Tibial nerve (tissue), 4 donors: ENCODE measurements around the gene PGAM4. TPM values are rescaled to one million over a fixed set of nuclear protein-coding genes. Genes with fewer than 3 reads are reported as not detected.

ENCODE experiments used
- DNase-seq, 2 donors: peaks; one replicate each; pipeline ENCODE4 v3.0.0-alpha.2; 2019; ENCODE audit warnings: low spot score in 2 of 2
- H3K27ac ChIP-seq, 4 donors: fragments of 200-600 bp; sonication (generic) in 3 of 4; one replicate each; pipeline ENCODE4 v1.5.1; 2017 to 2019; ENCODE audit warnings: mild to moderate bottlenecking in 1 of 4
- H3K27me3 ChIP-seq, 2 donors: fragments of 200-600 bp; sonication (generic) in 1 of 2; one replicate each; pipeline versions ENCODE4 v1.5.1 to v1.6.0; 2017 to 2019
- H3K36me3 ChIP-seq, 3 donors: fragments of 200-600 bp; sonication (generic); one replicate each; pipeline ENCODE4 v1.5.1; 2018 to 2019
- H3K4me1 ChIP-seq, 4 donors: fragments of 200-600 bp; sonication (generic) in 3 of 4; one replicate each; pipeline ENCODE4 v1.5.1; 2017 to 2019
- H3K4me3 ChIP-seq, 4 donors: fragments of 200-600 bp; sonication (generic) in 3 of 4; one replicate each; pipeline ENCODE4 v1.5.1; 2017 to 2019; ENCODE audit warnings: mild to moderate bottlenecking in 1 of 4, moderate library complexity in 1 of 4
- H3K9me3 ChIP-seq, 4 donors: fragments of 200-600 bp; sonication (generic) in 3 of 4; one replicate each; pipeline ENCODE4 v1.5.1; 2017 to 2019
- EP300 ChIP-seq, 2 donors: sonication (generic); formaldehyde crosslinking; IDR thresholded peaks; one replicate each; pipeline ENCODE4 v1.6.1; 2017; ENCODE audit warnings: antibody characterized with exemption in 2 of 2, mild to moderate bottlenecking in 1 of 2
- POLR2A ChIP-seq, 2 donors: fragments of 450-650 bp; IDR thresholded peaks; one replicate each; pipeline ENCODE4 v1.6.1; 2017; ENCODE audit warnings: antibody characterized with exemption in 2 of 2, mild to moderate bottlenecking in 2 of 2, moderate library complexity in 2 of 2
- WGBS, 2 donors: methylation state at CpG; one replicate each; pipeline ENCODE4 v1.1.5; 2018; 5-methylcytosine and 5-hydroxymethylcytosine counted together
- total RNA-seq, 4 donors: library from RNA; depleted of rRNA; stranded (reverse); fragments of >200 nt; gene quantifications; one replicate each; pipeline ENCODE4 v1.1.0, GENCODE V29; 2016
- TF ChIP-seq, protein P1 (sequence below), 5 experiments: fragments of 200-600 bp in 3 of 5; fragments of 450-650 bp in 2 of 5; sonication (generic) in 3 of 5; IDR thresholded peaks; one replicate each; pipeline ENCODE4 v1.5.1; 2016 to 2019; ENCODE audit warnings: antibody characterized with exemption in 5 of 5, mild to moderate bottlenecking in 3 of 5, moderate library complexity in 2 of 5

The PGAM4 gene
- total RNA-seq, 4 donors from 2014 or later, result not detected

DNA sequence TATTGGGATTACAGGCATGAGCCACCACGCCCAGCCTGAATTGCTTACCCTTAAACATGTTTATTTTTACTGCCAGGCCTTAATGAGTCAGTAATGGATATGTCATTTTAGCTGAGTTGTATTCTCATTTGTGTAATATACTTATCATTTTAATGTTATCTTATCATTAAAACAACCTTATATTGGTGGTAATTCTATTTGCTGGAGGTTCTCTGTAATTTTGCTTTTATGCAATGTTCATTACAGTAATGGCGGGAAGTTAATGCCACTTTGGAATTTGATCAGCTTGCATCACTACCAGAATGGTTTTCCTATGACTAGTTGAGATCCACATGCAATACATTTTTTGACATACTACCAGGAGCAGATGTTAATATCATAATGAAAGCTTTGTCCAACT, 6.3 kb upstream of the PGAM4 start:
- H3K27me3 ChIP-seq, result peaks cover 0 to 7% of the 10 kb centered on the region in 2 donors
- no peaks in the 10 kb centered on the region for H3K9me3 ChIP-seq
- no peak overlapping the region for H3K4me3 ChIP-seq
- no peak for TF ChIP-seq POLR2A (IDR thresholded peaks at IDR 0.05)
- no peak for TF ChIP-seq EP300 (IDR thresholded peaks at IDR 0.05)
- TF ChIP-seq, protein P1, sequence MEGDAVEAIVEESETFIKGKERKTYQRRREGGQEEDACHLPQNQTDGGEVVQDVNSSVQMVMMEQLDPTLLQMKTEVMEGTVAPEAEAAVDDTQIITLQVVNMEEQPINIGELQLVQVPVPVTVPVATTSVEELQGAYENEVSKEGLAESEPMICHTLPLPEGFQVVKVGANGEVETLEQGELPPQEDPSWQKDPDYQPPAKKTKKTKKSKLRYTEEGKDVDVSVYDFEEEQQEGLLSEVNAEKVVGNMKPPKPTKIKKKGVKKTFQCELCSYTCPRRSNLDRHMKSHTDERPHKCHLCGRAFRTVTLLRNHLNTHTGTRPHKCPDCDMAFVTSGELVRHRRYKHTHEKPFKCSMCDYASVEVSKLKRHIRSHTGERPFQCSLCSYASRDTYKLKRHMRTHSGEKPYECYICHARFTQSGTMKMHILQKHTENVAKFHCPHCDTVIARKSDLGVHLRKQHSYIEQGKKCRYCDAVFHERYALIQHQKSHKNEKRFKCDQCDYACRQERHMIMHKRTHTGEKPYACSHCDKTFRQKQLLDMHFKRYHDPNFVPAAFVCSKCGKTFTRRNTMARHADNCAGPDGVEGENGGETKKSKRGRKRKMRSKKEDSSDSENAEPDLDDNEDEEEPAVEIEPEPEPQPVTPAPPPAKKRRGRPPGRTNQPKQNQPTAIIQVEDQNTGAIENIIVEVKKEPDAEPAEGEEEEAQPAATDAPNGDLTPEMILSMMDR (IDR thresholded peaks at IDR 0.05), result no peak
- H3K36me3 ChIP-seq, result peaks cover 0 to 4% (median 0%) of the 10 kb centered on the region in 3 donors
- 79 to 95% methylated on average over 2 of the region's 2 CpGs for whole genome bisulfite sequencing, 2 donors
- H3K27ac ChIP-seq, result no peak overlapping the region
- no peak for DNase-seq
- no peaks in the 10 kb centered on the region for H3K4me1 ChIP-seq

DNA sequence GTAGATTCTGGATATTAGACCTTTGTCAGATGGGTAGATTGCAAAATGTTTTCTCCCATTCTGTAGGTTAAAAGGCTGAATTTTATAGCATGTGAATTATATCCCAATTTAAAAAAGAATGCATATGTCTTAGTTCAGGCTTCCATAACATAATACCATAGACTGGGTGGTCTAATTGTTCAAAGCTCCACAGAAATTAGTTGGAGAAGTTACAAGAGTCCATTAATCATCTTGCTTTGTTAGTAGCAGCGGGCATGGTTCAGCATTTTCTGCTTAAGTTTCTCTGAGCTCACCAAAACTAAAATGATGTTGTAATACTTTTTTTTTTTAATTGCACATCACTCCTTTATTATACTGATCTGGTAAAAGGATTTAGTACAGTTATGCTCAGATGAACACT, 1.8 kb downstream of the PGAM4 start:
- H3K4me3 ChIP-seq, result no peak overlapping the region
- 57 to 73% methylated on average over 1 of the region's 1 CpG for WGBS, 2 donors
- TF ChIP-seq, protein P1 (IDR thresholded peaks at IDR 0.05), result no peak
- no peak for TF ChIP-seq EP300 (IDR thresholded peaks at IDR 0.05)
- peaks cover 0 to 8% (median 0%) of the 10 kb centered on the region in 3 donors for H3K36me3 ChIP-seq
- H3K27me3 ChIP-seq, result no peaks in the 10 kb centered on the region
- H3K9me3 ChIP-seq, result no peaks in the 10 kb centered on the region
- no peak overlapping the region for H3K27ac ChIP-seq
- DNase-seq, result no peak
- H3K4me1 ChIP-seq, result no peaks in the 10 kb centered on the region

DNA sequence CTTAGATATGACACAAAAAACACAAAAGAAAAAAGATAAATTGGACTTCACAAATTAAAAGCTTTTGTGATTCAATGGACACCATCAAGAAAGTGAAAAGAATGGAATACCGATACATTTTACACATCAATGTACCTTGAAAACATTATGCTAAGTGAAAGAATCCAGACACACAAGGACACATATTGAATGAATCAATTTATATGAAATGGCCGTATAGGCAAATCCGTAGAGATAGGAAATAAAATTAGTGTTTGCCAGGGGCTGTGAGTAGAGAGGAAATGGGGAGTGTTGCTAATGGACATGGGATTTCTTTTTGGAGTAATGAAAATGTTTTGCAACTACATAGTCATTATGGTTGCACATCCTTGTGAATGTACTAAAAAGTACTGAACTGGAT, 3.1 kb downstream of the PGAM4 start:
- H3K4me1 ChIP-seq, result no peaks in the 10 kb centered on the region
- TF ChIP-seq, protein P1 (IDR thresholded peaks at IDR 0.05), result no peak
- TF ChIP-seq EP300 (IDR thresholded peaks at IDR 0.05) (no peak), POLR2A (IDR thresholded peaks at IDR 0.05) (no peak)
- no peak overlapping the region for H3K4me3 ChIP-seq
- no peak overlapping the region for H3K27ac ChIP-seq
- peaks cover 0 to 8% (median 0%) of the 10 kb centered on the region in 3 donors for H3K36me3 ChIP-seq
- no peaks in the 10 kb centered on the region for H3K9me3 ChIP-seq
- WGBS, 2 donors, result 80 to 85% methylated on average over 3 of the region's 3 CpGs
- H3K27me3 ChIP-seq, result no peaks in the 10 kb centered on the region
- DNase-seq, result no peak

DNA sequence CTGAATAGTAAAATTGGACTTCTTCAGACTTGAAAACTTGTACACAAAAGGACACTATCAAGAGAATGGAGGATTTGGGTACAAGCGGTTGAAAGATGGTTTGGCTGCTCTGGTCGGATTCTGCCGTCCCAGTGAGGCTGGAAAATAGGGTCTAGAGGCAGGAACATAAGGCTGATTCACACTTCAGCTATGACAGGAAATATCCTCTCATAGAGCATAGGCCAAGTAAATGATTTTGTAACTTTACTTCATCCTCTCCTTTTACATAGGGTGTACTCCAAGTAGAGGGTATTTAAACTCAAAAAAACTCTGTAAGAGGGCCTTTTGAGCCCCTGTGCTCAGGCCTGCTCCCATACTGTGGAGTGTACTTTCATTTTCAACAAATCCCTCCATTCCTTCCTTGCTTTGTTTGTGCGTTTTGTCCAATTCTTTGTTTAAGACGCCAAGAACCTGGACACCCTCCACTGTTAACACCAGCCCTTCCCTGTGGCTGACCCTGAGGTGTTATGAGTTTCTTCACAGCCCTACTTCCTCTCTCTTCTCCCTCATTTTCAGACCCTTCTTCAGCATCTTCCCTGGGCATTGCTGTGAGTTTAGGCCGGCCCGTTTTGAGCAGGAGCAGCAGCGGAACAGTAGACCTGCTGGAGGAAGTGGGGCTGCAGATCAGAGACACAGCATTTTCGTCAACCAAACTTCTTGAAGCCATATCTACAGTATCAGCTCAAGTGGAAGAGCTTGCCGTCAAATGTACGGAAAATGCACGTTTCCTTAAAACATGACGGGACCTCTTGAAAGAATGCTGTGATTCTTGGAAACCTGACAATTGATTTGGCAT, 7.2 kb downstream of the PGAM4 start:
- Histone ChIP-seq H3K9me3 (no peaks in the 10 kb centered on the region), H3K4me3 (no peak overlapping the region), H3K4me1 (no peaks in the 10 kb centered on the region), H3K36me3 (no peaks in the 10 kb centered on the region), H3K27me3 (no peaks in the 10 kb centered on the region), H3K27ac (no peak overlapping the region)
- DNase-seq, result no peak
- TF ChIP-seq, protein P1 (IDR thresholded peaks at IDR 0.05), result no peak
- no peak for TF ChIP-seq EP300 (IDR thresholded peaks at IDR 0.05)
- no peak for TF ChIP-seq POLR2A (IDR thresholded peaks at IDR 0.05)
- 80 to 82% methylated on average over 13 of the region's 13 CpGs for WGBS, 2 donors

DNA sequence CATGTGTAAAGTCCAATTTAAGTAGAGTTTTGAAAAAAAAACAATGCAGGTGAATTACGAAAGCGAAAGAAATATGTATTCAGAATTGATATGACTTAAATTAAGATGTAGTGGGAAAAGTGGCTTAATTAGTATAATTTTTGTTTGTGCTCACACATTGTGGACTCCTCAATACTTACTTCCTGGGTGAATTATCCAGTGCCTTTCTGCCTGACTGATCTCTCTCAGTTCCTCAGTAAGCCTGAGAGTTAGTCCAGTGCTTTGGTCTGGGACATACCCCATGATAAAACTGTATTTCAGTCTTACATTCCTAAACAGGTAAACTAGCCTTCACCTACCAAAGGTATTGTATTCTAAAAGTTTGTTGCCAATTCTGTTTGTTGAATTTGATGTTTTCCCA, 8.4 kb downstream of the PGAM4 start:
- H3K4me1 ChIP-seq, result no peaks in the 10 kb centered on the region
- H3K4me3 ChIP-seq, result no peak overlapping the region
- WGBS, 2 donors, result 98% methylated on average over 2 of the region's 2 CpGs
- no peak for TF ChIP-seq EP300 (IDR thresholded peaks at IDR 0.05)
- TF ChIP-seq, protein P1 (IDR thresholded peaks at IDR 0.05), result no peak
- TF ChIP-seq POLR2A (IDR thresholded peaks at IDR 0.05), result no peak
- H3K27me3 ChIP-seq, result no peaks in the 10 kb centered on the region
- no peak overlapping the region for H3K27ac ChIP-seq
- H3K36me3 ChIP-seq, result no peaks in the 10 kb centered on the region
- no peak for DNase-seq
- H3K9me3 ChIP-seq, result no peaks in the 10 kb centered on the region
